Neural progenitor cell (in vitro differentiated cells): ENCODE data around the gene RBBP5.

ENCODE experiments used
- EZH2 ChIP-seq: fragments of 200-600 bp; sonication (generic); IDR thresholded peaks from 2 replicates; pipeline ENCODE4 v1.6.1; 2017; ENCODE audit warnings: antibody characterized with exemption, mild to moderate bottlenecking, moderate library complexity
- EZH2phosphoT487 ChIP-seq: fragments of 200-600 bp; sonication (generic); IDR thresholded peaks from 2 replicates; pipeline ENCODE4 v1.6.1; 2017; ENCODE audit warnings: antibody characterized with exemption

- TF ChIP-seq EZH2 (no peak), EZH2phosphoT487 (no peak)
Observed at GRCh38 chr1:205140113-205140512, 18.3 kb upstream of the RBBP5 start.
